Measurements from ENCODE around the gene BTBD16. TPM values are rescaled to one million over a fixed set of nuclear protein-coding genes. Genes with fewer than 3 reads are reported as not detected.

The BTBD16 gene
- total RNA-seq, 4 donors from 2014 or later, result 0.42 to 1.2 TPM; not detected in 2

GRCh38 chr10:122246830-122247520 is 24.1 kb upstream of the BTBD16 start:
- peaks cover 0 to 20% (median 0%) of the 10 kb centered on the region in 3 donors for H3K36me3 ChIP-seq
- no peak for TF ChIP-seq CTCF (IDR thresholded peaks at IDR 0.05)
- TF ChIP-seq POLR2A (IDR thresholded peaks at IDR 0.05), result no peak
- no peak for TF ChIP-seq EP300 (IDR thresholded peaks at IDR 0.05)
- H3K9me3 ChIP-seq, result no peaks in the 10 kb centered on the region
- H3K27ac ChIP-seq, result no peak overlapping the region
- H3K4me3 ChIP-seq, result no peak overlapping the region
- 86 to 90% methylated on average over 9 to 11 of the region's 11 CpGs for WGBS, 2 donors
- peaks cover 0 to 31% (median 2%) of the 10 kb centered on the region in 4 donors for H3K4me1 ChIP-seq
- no peaks in the 10 kb centered on the region for H3K27me3 ChIP-seq
- DNase-seq (ENCODE audit: low spot score in 2 of 2), result no peak

GRCh38 chr10:122248356-122249302 is 22.5 kb upstream of the BTBD16 start:
- TF ChIP-seq POLR2A (IDR thresholded peaks at IDR 0.05) (no peak), CTCF (IDR thresholded peaks at IDR 0.05) (no peak), EP300 (IDR thresholded peaks at IDR 0.05) (no peak)
- H3K36me3 ChIP-seq, result peaks cover 0 to 27% (median 0%) of the 10 kb centered on the region in 3 donors

GRCh38 chr10:122249303-122249850 is 21.7 kb upstream of the BTBD16 start:
- Histone ChIP-seq H3K4me3 (no peak overlapping the region), H3K27ac (no peak overlapping the region), H3K4me1 (peaks cover 0 to 17% (median 2%) of the 10 kb centered on the region in 4 donors), H3K9me3 (no peaks in the 10 kb centered on the region), H3K36me3 (peaks cover 0 to 29% (median 0%) of the 10 kb centered on the region in 3 donors), H3K27me3 (no peaks in the 10 kb centered on the region)
- no peak for DNase-seq (ENCODE audit: low spot score in 2 of 2)
- 79 to 80% methylated on average over 11 of the region's 11 CpGs for WGBS, 2 donors
- TF ChIP-seq EP300 (IDR thresholded peaks at IDR 0.05) (no peak), CTCF (IDR thresholded peaks at IDR 0.05) (no peak), POLR2A (IDR thresholded peaks at IDR 0.05) (no peak)

More at GRCh38 chr10:122248356-122249302, 22.5 kb upstream of the BTBD16 start:
- 94 to 96% methylated on average over 25 of the region's 25 CpGs for WGBS, 2 donors
- no peaks in the 10 kb centered on the region for H3K27me3 ChIP-seq
- no peak overlapping the region for H3K27ac ChIP-seq
- peaks cover 0 to 23% (median 2%) of the 10 kb centered on the region in 4 donors for H3K4me1 ChIP-seq
- no peak for DNase-seq (ENCODE audit: low spot score in 2 of 2)
- H3K4me3 ChIP-seq, result no peak overlapping the region
- no peaks in the 10 kb centered on the region for H3K9me3 ChIP-seq

- Histone ChIP-seq H3K27ac (no peak overlapping the region), H3K4me3 (no peak overlapping the region), H3K27me3 (no peaks in the 10 kb centered on the region), H3K9me3 (no peaks in the 10 kb centered on the region), H3K4me1 (peaks cover 0 to 9% (median under 1%) of the 10 kb centered on the region in 4 donors), H3K36me3 (peaks cover 0 to 29% (median 0%) of the 10 kb centered on the region in 3 donors)
- 83 to 88% methylated on average over 8 to 10 of the region's 10 CpGs for WGBS, 2 donors
- no peak for TF ChIP-seq POLR2A (IDR thresholded peaks at IDR 0.05)
- TF ChIP-seq CTCF (IDR thresholded peaks at IDR 0.05), result no peak
- TF ChIP-seq EP300 (IDR thresholded peaks at IDR 0.05), result no peak
- no peak for DNase-seq (ENCODE audit: low spot score in 2 of 2)
Measured at GRCh38 chr10:122249991-122250750, 20.9 kb upstream of the BTBD16 start.

All from tibial nerve (tissue), 4 donors.